Mesenteric fat pad (tissue), 1 donor: ENCODE data around the gene SEC16A. TPM values are rescaled to one million over a fixed set of nuclear protein-coding genes. Genes with fewer than 3 reads are reported as not detected.

Experiments
- DNase-seq: peaks from one replicate; pipeline ENCODE4 v3.0.0-alpha.2; 2020; ENCODE audit warnings: low spot score
- total RNA-seq: library from RNA; stranded (reverse); fragmentation: NEBNext Ultra II Directional; extraction: Animal tissue kit (Norgen Biotek cat#: 25700); gene quantifications from one replicate; pipeline ENCODE4 v1.2.1, GENCODE V29; 2021
- donor health status: DM: yes; HTN: yes; CAD: no.

Gene SEC16A
- total RNA-seq, 1 donor from 2014 or later, result 71.8 TPM

DNA sequence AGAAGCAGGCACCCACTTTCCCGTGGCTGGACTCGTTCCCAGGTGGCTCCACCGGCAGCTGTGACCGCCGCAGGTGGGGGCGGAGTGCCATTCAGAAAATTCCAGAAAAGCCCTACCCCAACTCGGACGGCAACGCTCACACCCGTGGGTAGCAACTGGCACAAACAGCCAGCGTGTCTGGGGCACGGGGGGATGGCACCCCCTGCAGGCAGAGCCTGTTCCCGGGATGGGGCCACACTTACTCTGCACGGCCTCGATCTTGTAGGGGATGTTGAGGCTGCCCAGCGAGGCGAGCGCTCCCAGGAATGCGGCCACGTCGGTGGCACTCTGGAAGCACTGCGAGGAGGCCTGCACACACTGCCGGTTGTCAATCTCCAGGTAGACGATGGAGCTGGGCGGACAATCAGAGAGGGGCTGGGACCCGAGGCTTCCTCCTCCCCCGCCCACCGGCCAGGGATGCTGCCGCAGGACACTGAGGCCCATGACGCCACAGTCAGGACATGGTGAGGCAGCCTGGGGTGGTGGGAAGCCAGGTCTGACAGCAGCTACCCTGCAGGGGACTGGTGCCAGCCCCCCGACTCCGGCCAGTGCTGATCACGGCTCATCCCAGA, 20.2 kb upstream of the SEC16A start:
- no peak for DNase-seq

DNA sequence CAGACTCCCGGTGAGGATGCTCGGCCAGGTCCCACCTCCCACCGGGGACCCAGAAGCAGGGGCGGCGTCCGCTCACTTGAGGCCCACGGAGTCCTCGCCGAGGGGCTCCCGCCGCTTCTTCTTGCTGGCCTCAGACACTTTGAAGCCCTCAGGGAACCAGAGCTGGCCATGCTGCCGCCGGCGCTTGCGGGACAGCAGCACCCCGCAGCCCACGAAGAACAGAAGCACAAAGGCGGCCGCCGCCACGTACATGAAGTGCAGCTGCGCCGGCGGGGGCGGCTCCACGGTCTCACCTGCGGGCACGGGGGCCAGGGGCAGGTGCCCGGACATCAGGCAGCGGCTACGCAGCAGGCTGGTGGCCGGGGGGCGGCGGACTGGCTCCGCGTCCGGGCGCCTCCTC, 19.4 kb upstream of the SEC16A start:
- no peak for DNase-seq

DNA sequence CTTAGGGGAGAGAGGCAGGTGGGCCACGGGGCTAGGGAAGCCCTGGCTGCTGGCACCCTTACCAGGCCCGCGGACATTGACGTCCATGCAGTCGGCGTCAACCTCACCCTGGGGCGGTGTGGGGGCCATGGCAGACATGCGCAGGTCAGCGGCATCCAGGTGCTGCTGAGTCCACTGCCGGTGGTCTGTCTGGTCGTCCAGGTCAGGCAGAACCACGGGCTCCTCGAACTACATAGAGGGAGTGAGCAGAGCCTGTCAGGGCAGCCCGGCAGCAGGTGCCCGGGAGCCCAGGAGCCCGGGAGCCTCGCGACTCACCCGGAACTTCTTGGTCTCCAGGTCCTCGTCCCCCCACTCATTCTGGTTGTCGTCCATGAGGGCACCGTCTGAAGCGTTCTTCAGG, 18.8 kb upstream of the SEC16A start:
- no peak for DNase-seq

DNA sequence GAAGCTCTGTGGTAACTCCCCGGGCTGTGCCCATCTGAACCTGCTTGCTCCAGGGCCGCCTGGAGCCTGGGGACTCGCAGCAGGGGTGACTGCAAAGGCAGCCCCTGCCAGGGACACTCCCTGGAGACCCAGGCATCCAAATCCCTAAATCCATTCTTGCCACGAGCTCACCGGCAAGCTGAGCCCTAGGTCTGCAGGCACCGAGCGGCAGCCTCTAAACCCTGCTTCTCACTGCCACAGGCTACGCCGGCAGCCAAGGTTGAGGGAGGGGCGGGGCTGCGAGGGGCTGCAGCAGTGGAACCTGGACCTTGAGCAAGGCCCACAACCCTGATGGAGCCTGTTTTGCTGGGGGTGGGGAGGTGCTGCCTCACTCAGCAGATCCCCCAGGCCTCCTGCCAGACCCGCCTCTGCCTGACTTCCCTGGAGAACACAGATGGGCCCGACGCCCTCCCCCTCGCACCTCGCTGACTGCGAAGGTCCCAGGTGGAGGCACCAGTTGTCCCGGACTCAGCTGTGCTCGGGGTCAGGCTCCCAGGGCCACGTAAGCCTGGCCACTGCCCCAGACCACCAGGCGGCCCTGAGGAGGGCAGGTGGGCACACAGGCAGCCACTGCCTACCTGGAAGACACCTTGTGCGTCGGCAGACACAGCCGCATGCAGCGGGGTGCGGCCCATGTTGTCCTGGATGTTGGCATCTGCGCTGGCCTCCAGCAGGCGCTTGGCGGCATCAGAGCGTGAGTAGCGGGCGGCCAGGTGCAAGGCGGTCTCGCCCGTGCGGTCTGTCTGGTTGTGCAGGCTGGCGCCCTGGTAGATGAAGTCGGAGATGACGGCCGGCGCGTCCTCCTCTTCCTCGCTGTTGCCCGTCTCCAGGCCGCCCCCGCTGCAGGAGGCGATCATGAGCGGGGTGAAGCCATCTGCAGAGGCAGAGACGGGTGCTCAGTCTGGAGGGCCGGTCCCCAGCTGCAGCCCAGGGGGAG, 17.4 kb upstream of the SEC16A start:
- DNase-seq, result no peak

DNA sequence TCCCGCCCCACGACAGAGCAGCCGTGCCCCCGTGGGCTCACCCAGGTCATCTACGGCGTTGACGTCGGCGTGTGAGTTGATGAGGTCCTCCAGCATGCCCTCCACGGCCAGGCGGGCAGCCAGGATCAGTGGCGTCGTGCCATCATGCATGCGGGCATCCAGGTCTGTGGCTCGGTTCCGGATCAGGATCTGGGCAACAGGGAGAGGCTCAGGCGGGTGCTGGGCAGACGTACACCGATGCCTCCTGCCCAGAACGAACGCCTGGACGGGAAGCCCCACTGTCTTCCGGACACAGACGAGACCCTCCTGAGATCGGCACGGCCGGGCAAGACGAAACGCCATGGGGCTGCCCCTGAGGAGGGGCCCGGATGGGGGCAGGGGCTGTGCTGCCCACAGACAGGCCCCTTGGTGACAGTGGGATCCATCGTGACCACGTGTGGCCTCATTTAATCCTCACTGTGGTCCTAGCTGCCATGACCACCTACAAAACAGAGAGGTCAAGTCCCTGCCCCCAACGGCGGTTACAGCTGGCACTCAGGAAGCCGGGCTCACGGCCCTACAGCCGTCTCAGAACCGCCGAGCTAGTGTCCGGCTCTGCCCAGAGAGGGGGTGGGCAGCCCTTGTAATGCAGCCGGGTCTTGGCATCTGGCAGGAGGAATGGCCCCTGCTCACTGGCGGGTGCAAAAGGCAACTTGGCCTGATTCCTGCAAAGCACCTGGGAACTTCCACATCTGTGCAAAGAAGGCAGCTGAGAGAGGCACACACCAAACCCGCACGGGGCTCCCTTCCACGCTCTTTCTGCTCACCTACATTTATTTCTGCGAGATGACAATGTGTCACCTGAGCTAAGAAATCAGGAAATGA, 16.5 kb upstream of the SEC16A start:
- DNase-seq, result no peak

DNA sequence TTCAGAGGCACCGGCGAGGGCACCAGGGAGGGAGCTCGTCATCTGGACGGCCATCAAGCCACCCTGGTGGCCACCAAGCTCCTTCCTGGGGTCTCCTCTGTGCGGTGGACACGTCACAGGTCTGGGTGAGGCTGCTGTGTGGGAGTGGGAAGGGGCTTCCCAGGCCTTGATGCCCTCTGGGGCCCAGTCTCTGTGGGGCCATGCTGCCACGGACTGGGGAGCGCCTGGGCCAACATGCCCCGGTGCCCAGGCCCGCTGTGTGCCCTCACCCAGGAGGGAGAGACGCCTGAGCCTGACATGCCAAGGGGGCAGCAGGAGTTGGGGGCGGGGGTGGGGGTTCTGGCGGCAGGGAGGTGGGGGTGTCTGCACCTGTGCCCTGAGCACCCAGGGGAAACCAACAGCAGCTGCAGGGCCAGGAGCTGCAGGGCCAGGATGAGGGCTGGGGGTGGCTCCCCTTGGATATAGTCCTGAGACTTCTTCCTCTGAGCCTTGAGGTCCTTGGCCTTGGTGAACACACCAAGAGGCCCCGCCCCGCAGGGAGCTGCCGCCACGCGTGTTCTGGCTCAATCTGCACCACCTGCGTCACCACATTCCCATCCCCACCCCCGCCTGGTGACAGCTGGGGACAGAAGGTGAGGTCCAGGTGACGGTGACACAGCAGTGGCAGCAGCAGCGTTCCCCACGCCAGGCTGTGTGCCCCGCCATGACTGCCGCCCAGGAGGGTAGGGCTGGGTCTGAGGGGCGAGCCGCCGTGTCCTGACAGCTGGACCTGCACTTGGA, 15.3 kb upstream of the SEC16A start:
- no peak for DNase-seq

DNA sequence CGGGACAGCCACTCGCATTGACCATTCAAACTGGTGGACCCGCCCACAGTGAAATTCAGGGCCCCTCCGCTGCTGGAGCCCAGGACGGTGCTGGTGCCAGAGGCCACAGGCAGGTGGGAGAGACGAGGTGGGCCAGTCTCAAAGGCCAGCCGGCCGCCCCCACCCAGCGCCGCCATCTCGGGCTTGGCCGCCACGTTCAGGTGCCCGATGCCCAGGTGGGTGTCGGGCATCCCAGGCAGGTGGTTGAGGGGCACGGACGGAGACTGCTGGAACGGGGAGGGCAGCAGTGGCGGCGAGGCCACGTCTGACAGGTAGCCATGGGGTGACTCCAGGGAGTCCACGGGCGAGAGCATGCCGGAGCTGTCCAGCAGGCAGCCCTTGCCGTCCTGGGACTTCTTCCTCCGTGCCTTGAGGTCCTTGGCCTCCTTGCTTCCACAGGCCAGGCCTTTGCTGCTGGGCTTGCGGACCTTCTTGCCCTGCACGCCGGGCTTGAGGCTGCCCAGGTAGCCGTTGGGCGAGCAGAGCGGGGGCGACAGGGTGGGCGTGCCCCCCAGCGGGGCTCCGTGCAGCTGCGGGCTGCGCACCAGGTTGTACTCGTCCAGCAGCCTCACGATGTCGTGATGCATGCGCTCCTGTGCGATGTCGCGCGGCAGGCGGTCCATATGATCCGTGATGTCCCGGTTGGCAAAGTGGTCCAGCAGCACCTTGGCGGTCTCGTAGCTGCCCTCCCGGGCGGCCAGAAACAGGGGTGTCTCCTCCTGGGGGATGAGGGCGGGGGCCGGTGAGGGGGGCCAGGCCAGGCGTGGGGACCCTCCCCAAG, 14.2 kb upstream of the SEC16A start:
- DNase-seq, result no peak

DNA sequence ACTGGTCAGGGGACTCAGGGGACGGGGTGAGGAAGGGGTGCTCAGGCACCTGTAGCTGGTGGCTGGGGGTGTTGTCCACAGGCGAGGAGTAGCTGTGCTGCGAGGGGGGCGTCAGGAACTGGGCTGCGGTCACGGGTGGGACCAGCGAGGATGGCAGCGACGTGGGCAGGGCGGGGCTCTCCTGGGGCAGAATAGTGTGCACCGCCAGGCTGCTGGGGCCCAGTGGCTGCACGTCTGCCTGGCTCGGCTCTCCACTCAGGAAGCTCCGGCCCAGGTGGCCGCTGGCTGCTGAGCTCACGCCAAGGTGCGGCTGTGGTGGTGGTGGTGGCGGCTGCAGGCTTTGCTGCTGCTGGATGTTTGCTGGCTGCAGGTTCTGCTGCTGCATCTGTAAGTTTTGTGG, 13.3 kb upstream of the SEC16A start:
- no peak for DNase-seq

DNA sequence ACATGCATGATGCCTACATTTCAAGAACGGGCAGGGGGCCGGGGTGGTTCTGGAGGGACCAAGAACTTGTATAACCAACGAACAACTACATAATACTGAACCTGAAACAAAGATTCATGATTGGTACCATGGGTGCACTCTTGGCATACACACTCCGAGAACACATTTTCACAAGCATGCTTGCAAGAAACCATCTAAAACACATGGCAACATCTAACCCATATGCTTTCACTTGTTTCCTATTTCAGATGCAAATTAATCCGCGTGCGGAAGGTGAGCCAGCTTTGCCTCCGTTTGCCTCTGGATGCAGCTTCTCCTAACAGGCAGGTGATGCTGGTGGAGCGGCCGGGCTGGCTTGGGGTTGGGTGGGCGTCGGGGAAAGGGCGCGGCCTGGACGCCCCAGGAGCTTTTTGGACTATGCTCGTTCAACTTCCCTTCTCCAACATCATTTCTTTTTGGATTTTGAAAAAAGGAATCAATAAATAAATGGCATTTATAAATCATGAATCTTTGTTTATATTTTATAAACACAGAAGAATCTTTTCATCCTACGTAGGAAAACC, 12.5 kb upstream of the SEC16A start:
- DNase-seq, result no peak

DNA sequence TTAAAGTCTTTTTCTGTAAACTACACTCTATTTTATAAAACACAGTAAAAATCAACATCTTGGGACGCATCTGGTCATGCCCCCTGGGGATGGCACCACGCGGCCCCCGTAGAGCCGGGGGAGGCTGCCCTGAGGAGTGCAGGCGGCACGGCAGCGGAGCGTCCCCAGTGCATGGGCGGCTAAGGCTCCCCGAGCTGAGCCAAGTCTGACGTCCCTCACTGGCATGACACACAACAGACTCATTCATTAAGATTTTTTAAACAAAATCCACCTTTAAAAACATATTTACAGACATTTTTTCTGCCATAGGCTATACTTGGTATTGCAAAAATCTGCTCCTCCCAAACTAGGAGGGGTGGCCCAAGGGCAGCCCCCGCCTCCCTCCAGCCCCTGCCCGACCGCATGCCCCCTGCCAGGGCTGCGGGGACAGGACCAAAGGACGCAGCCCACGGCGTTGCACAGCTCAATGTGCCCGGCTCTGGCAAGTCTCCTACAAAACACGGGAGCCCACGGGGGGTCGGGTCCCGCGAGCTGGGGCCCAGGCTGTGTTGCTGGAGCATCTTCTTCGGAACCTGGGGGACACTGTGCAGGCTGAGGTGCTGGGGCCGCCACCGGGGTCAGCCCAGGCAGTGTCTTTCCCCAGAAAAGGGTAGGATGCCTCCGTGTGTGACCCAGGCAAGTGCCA, 11.8 kb upstream of the SEC16A start:
- DNase-seq, result no peak

DNA sequence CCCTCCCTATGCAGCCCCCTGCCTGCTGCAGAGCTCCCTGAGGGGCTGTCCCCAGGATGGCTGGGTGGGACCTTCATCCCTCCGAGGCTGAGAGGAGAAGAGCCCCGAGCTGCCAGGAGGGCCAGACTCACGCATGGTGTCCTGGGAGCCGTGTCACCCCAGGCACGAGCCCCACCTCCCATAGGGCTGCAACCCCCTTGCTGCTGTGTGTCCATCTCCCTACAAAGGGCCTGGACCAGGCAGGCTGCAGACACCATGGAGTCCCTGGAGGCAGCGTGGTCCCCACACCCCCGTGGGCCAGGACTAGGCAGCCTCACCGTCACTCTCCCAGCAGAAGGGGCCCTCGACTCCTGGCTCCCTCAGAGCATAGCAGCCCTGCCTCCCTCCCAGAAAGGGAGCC, 11.2 kb upstream of the SEC16A start:
- DNase-seq, result no peak

DNA sequence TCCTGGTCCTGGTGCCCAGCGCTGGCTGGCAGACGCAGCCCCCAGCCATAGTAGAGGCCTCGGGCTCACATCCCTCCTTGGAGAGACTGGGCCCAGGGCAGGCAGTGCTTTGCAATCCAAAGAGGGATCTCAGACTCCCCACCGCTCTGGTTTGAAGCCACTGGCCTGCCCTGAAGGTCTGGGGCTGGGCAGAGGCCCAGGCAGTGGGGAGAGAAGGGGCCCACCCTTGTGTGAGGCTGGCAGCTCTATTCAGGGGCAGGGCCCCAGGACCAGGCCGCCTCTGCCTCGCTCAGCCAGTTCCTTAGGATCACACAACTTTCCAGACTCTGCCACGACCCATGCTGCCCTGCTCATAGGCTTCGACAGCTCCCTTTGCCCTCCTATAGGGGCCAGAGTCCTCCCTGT, 10.7 kb upstream of the SEC16A start:
- no peak for DNase-seq

DNA sequence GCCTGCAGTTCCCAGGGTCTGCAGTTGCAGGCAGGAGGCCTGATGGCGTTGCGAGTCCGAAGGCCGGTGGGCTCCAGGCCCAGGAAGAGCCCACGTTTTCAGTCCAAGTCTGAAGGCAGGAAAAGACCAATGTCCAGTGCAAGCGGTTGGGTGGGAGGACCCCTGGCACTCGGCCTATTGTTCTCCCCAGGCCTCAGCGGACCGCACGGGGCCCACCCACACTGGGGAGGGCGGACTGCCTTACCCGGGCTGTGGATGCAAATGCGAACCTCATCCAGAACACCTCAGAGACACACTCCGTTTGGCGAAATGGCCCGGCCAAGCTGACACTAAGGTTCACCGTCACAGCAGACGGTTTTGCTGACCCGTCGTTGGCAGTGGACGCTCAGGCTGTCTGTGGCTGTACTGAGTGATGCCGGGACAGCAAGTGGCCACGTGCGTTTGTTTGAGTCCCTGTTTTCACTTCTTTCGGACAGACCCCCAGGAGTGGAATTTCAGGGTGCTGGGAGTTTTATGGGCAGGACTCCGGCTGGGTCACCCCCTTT, 10.2 kb upstream of the SEC16A start:
- no peak for DNase-seq

DNA sequence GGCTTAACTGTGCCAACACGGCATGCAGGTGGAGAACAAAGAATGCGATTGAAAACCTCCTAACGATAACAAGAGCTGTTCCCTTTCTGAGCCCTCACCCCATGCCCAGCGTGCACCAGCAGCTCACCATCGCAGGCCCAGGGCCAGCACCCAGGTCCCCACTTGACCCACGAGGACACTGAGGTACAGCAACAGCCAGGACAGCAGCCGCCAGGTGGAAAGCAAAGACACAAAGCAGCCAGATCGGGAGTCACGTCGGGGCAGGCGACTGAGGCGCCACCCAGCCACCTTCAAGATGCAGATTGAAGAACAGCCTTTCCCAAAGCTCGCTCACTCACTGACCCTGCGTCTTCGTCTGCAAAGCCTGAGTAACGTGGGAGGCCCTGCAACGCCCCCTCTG, 6.9 kb upstream of the SEC16A start:
- DNase-seq, result no peak

DNA sequence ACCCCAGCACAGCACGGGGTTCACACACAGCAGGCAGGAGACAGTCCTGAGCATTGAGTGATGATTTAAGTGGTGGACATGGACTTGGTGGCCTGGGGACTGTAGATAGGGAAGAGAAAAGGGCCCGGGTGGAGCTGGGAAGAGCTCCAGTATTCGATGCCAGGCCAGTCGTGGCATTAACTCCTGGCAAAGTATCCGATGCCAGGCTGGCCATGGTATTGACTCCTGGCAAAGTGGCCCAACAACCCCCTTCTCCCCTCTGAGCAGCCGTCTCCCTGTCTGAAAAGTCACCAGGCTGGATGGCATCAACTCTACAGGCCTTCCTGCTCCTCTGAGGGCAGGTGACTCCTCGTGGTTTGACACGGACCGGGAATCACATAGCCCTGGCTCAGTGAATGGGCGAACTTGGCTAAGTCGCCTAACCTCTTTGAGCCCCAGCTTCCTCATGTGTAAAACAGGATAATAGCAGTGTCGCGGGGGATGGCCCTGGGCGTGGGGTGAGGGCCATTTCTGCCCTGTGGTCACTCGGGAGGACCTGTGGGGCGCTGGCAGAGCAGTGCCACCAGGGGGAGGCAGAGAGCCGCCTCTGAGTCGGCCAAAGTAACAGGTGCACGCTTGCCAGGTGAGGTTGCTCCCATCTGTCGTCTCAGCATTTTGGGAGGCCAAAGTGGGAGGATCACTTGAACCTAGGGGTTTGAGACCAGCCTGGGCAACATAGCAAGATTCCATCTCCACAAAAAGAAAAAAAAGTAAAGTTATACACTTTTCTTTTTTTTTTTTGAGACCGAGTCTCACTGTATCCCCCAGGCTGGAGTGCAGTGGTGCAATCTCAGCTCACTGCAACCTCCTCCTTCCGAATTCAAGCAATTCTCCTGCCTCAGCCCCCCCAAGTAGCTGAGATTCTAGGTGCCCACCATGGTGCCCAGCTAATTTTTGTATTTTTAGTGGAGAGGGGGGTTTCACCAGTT, 5.7 kb upstream of the SEC16A start:
- DNase-seq, result no peak

DNA sequence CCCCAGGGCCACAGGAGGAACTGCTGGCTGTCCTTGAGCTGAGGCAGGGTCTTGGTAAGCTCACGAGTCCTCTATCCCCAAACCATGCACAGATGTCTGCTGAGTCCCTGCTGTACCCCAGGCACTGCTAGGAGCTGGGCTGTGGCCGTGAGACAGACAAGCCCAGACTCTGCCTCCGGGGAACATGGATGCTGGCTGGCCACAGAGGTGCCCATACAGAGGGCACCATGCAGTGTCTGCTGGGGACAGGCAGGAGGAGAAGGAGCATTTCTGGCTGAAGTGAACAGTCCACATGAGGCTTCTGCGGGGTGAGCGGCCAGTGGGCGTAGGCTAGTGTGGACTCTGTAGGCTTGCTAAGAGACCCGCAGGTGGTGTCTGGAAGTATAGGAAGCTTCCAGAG, 4.8 kb upstream of the SEC16A start:
- DNase-seq, result no peak

DNA sequence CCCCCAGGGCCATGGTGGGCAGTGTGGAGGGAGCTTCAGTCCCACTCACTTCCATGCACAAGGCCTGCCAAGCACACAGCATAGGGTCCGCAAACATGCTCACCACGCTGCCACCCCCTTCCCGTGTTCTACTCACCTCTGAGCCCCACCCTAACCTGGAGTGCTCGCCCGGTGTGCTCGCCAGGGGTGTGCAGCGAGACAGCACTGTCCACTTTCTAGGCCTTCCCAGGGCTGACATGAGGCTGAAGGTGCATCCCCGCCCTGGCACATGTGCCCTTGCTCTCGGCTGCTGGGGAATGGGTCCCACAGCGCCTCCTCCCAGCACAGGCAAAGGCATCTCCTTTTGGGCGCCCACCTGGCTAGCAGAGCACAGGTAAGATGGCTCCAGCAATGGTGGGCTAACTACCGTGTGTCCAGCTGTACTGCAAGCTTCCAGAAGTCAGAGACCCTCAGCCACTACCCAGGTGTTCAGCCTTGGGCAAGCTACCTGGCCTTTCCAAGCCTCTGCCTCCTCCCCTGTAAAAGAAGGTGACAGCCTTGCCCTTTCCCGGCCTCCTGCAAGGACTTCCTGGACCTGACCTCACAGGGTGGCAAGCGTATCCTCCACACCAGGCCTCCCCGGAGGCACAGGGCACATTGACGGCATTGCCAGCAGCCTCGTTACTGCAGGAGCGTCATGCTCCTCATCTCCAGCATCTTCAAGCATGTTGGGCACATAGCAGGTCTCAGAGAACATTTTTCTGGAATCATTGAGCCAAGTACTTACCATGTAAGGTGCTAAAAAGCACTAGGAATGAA, 4.2 kb upstream of the SEC16A start:
- no peak for DNase-seq
